Adipocyte (in vitro differentiated cells): ENCODE data around the gene MTOR.

Experiments
- DNase-seq: peaks from one replicate; pipeline ENCODE4 v3.0.0-alpha.2; 2015; ENCODE audit warnings: low read depth
- H3K27me3 ChIP-seq: replicated peaks from 2 replicates; pipeline ENCODE4 v1.7.0; 2013; ENCODE audit warnings: mild to moderate bottlenecking, low read length, moderate library complexity; ENCODE audit not compliant: control insufficient read depth, insufficient read depth
- H3K36me3 ChIP-seq: 2 replicates; pipeline ENCODE4 v1.7.0; 2013; ENCODE audit warnings: low read length, mild to moderate bottlenecking, moderate library complexity; ENCODE audit not compliant: control insufficient read depth, insufficient read depth, severe bottlenecking
- H3K4me1 ChIP-seq: 2 replicates; pipeline ENCODE4 v1.7.0; 2013; ENCODE audit warnings: mild to moderate bottlenecking, low read length, moderate library complexity; ENCODE audit not compliant: control insufficient read depth, insufficient read depth
- H3K4me3 ChIP-seq: 2 replicates; pipeline ENCODE4 v1.7.0; 2013; ENCODE audit warnings: mild to moderate bottlenecking, low read length, moderate library complexity
- H3K9ac ChIP-seq: 2 replicates; pipeline ENCODE4 v1.7.0; 2013; ENCODE audit warnings: mild to moderate bottlenecking, low read length, moderate library complexity
- H3K9me3 ChIP-seq: 2 replicates; pipeline ENCODE4 v1.7.0; 2013; ENCODE audit warnings: mild to moderate bottlenecking, low read length, moderate library complexity; ENCODE audit not compliant: control insufficient read depth

MTOR gene

DNA sequence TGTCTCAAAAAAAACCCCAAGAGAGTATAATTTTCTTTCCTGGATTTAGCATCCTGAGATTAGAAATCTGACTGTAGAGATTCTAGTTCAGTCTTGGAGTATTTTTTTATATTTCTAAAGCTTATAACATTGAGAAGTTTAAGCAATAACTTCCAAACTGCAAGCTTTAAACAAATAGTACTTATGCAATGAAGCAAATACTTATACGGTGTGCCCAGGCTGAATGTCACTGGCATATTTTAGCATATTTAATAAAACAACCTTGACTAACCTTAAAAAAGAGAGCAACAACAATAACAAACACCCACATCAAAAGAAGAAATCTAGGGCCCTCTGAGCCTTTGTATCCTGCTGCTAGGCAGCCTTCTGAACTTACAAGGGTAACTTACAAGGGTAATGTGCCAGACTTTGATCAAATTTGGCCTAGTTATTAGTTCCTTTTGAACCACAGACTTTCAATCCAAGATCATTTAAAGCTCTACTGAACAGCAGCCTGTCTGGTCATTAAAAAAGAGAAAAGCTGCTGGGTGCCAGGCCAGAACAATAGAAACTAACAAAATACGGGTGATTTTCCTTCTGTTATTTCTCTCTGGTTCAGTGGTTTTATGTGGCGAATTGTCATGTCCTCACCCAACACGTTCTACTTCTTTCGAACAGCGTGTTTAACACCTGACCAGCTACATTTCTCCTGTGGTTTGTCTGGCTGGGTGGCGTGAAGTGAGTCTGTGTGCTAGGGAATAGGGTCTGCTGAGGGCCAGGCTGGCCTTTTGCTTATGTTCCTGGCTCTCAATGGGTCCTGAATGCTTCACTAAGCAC is 16.2 kb downstream of the MTOR start:
- no peak for DNase-seq
- Histone ChIP-seq H3K9me3 (no peaks in the 10 kb centered on the region), H3K9ac (no peak overlapping the region), H3K4me3 (no peak overlapping the region), H3K36me3 (peaks cover 70% of the 10 kb centered on the region), H3K4me1 (no peaks in the 10 kb centered on the region), H3K27me3 (no peaks in the 10 kb centered on the region)

DNA sequence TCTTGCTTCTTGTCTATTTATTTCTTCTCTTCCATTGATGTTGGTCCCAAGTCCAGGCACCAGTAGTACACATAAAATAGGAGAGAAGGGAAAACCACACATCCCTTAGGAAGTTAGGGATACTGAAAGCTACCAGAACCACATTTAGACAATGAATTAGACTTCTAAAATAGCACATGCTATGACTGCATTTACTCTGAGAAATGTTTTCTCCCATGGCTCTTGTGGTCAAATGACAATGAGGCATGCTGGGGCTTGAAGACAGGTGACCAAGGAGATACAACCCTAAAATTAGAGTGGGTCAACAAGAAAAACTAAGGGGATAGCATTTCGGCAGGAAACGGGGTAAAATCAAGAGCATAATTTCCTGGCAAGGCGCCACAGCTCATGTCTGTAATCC is 17.1 kb downstream of the MTOR start:
- Histone ChIP-seq H3K4me1 (no peaks in the 10 kb centered on the region), H3K9me3 (no peaks in the 10 kb centered on the region), H3K36me3 (peaks cover 71% of the 10 kb centered on the region), H3K9ac (no peak overlapping the region), H3K4me3 (no peak overlapping the region), H3K27me3 (no peaks in the 10 kb centered on the region)
- no peak for DNase-seq

DNA sequence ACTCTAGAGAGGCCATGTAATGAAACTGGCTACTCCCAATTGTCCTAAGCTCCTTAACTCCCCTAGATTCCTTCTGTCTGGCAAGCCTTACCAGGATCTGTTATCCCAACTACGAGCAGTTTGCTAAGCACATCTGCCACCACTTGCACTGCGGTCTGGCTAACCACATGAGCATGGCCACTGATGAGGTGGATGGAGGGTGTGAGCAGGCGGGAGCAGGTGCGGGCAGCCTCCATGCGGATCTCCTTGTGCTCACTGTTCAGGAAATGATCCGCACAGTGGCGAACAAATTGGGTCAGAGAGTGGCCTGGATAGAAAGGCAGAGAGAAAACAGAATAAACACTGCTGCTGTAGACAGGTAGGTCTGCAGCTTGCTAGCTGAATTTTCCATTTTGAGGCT is 24.0 kb downstream of the MTOR start:
- no peak for DNase-seq

DNA sequence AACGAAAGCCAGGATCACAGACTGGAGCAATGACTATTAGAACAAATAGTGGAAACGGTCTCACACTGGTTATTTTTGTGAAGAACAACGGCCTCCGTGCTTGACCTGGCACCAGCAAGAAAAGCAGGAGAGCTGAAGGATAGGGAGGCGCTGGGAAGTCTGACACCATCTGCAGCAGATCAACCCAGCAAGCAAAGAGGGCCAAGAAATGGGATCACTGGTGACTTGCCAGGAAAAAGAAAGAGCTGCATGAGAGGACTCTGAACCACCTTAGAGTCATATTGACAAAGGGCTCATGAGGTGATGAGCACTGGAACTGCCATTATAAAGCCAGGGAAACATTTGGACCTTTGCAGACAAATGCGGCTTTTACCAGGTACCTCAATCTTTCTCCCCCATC is 25.0 kb downstream of the MTOR start:
- H3K9me3 ChIP-seq, result no peaks in the 10 kb centered on the region
- H3K4me3 ChIP-seq, result no peak overlapping the region
- no peak overlapping the region for H3K9ac ChIP-seq
- no peak for DNase-seq
- H3K4me1 ChIP-seq, result no peaks in the 10 kb centered on the region
- H3K27me3 ChIP-seq, result no peaks in the 10 kb centered on the region
- H3K36me3 ChIP-seq, result peaks cover 88% of the 10 kb centered on the region

More for the DNA sequence above, 24.0 kb downstream of the MTOR start:
- H3K9me3 ChIP-seq, result no peaks in the 10 kb centered on the region
- H3K9ac ChIP-seq, result no peak overlapping the region
- H3K4me1 ChIP-seq, result no peaks in the 10 kb centered on the region
- no peak overlapping the region for H3K4me3 ChIP-seq
- H3K27me3 ChIP-seq, result no peaks in the 10 kb centered on the region
- H3K36me3 ChIP-seq, result peaks cover 88% of the 10 kb centered on the region

DNA sequence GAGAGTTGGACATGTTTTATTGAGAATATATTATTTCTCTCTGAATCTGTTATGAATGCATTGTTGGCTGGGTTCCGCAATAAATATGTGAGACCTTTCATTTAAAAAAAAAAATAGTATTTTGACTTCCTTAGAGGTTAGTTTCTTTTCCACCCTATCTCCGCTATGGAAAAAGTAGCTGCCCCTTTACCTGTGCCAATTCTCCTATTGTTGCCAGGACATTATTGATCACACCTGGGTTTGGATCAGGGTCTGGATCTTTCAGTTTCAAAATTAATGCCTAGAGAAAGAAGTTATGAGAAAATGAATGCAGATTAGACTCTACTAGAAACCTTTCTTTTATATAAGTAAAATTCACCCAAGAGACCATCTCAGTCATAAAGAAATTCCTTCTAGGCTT is 29.1 kb downstream of the MTOR start:
- Histone ChIP-seq H3K4me1 (no peaks in the 10 kb centered on the region), H3K4me3 (no peak overlapping the region), H3K9ac (no peak overlapping the region), H3K9me3 (no peaks in the 10 kb centered on the region), H3K36me3 (peaks cover 96% of the 10 kb centered on the region), H3K27me3 (no peaks in the 10 kb centered on the region)
- DNase-seq, result no peak

DNA sequence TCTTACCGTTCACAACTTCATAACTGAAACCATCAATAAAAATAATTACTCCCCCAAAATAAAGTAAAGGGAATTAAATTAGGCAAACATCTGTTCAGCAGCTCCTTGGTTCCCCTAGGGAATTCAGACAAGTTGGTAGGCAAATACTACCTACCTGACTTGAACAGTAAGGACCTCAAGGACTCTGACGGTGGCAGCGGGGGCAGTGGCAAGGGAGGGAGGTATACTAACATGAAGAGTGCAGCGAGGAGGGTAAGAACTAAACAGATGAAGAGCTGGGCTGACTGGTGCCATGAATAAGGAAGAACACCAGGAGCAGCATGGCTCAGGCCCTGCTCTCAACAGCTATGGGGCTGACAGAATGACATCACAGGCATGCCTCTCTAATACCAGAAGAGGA is 33.1 kb downstream of the MTOR start:
- H3K36me3 ChIP-seq, result peaks cover 82% of the 10 kb centered on the region
- no peak overlapping the region for H3K9ac ChIP-seq
- H3K9me3 ChIP-seq, result no peaks in the 10 kb centered on the region
- no peak overlapping the region for H3K4me3 ChIP-seq
- H3K27me3 ChIP-seq, result no peaks in the 10 kb centered on the region
- no peaks in the 10 kb centered on the region for H3K4me1 ChIP-seq
- DNase-seq, result no peak

DNA sequence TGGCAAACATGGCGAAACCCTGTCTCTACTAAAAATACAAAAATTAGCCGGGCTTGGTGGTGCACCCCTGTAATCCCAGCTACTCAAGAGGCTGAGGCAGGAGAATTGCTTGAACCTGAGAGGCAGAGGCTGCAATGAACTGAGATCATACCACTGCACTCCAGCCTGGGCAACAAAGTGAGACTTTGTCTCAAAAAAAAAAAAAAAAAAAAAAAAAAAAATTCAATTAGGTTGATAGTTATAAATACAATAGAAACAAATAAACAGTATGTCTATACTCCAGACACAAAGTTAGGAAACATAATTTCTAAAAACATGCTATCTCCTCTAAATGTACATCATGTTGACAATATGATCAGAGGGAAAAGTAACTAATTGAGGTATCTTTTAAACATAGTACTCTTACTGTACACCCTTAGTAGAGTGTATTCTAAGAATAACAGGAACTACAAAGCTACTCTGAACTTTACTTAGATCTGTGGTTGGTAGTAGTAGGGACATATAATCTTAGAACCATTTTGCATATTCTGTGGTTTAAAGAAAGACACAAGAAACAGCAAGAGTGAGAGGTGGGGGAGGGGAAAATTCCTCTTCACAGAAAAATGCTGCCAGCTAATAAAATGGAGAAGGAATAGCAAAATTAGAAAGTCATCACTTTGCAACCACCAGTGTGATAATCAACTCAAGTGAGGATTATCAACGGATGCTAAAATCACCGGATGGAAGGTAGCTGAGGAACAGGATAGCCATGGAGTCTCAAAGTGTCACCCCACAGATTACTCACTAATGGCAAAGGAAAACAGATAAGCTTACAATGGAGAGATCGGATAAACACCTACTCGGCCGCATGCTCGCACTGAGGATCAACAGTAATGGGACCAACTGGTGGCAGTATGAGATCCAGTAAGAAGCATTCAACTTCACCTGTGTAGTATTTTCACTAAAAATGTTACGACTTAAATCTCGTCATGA is 35.0 kb downstream of the MTOR start:
- Histone ChIP-seq H3K4me1 (no peaks in the 10 kb centered on the region), H3K9ac (no peak overlapping the region), H3K4me3 (no peak overlapping the region), H3K36me3 (peaks cover 77% of the 10 kb centered on the region), H3K27me3 (no peaks in the 10 kb centered on the region), H3K9me3 (no peaks in the 10 kb centered on the region)
- DNase-seq, result no peak

DNA sequence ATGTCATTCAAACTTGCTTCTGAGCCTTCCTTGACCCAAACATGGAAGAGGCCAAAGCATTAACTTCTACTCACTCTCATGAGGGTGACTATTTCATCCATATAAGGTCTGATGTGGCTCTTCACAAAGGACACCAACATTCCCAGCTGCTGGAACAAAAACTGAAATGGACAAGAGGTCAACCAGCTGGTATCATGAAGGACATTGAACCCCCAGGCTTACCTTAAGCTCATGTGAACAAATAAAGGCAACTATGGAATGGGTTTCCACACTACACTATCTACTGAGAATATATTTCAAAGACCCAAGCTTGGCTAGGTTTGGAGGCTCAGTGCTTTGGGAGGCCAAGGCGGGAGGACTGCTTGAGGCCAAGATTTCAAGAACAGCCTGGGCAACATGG is 46.3 kb downstream of the MTOR start:
- Histone ChIP-seq H3K4me1 (peaks cover 11% of the 10 kb centered on the region), H3K4me3 (no peak overlapping the region), H3K27me3 (no peaks in the 10 kb centered on the region), H3K9me3 (no peaks in the 10 kb centered on the region), H3K9ac (no peak overlapping the region), H3K36me3 (peaks cover 91% of the 10 kb centered on the region)
- no peak for DNase-seq

DNA sequence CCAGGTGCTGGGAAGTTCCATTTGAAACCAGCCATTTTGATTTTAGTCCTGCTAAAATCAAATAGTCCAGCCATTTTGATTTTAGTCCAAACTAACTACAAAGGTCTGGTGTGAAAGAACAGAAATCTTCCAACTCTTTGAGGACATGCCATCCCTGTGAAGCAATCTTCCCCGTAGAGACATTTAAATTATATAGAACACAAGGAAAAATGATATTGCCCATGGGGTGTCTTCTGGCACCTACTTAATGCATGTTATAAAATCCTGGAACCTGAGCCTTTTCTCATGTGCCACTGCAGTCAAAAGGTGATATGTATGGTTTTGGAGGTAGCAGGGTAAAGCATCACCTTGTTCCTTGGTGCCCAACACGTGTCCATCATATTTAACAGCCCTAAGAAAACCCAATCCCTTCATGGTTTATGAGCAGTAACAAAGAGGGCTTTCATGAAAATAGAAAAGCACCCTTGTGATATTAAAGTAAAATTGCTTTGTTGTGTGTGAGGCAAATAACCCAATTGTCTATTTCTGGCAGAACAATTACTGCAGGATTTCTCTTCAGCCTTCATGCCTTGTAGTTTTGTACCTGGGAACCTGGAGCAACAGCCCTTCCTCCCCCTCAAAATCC is 46.9 kb downstream of the MTOR start:
- Histone ChIP-seq H3K4me1 (peaks cover 11% of the 10 kb centered on the region), H3K36me3 (peaks cover 94% of the 10 kb centered on the region)

DNA sequence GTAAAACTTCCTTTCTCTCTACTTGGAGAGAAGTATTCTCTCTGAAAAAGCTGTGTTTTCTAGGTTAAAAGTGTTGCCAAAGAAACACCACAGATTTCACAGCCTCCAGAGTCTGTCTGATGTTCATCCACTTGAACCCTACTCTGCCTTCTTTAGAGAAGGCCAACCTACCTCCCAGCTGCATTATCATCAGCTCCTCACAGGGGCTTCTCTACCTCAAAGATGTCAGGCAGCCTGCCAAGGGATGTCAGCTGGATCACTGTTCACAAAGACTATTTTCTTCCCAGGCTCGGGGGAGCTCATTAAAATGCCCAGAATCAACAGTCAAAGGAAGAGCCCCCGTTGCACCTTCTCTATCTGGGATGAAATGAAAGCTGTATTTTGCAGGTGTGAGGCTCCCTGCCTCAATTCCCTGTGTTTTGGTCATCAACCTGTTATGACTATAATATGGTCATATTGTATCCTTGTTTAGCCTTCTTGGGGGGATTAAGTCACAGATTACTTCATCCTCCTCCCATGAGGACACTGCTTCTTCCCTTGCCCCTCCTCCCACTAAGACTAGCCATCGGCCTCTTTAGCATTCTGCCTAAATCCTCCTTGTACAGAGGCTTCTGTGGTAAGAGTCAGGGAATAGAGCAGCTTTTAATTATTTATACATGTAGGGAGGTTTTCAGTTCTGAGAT is 47.5 kb downstream of the MTOR start:
- no peaks in the 10 kb centered on the region for H3K27me3 ChIP-seq
- no peak overlapping the region for H3K4me3 ChIP-seq
- H3K9me3 ChIP-seq, result no peaks in the 10 kb centered on the region
- DNase-seq, result no peak
- peaks cover 92% of the 10 kb centered on the region for H3K36me3 ChIP-seq
- H3K9ac ChIP-seq, result no peak overlapping the region
- H3K4me1 ChIP-seq, result peaks cover 11% of the 10 kb centered on the region

More for the DNA sequence above, 46.9 kb downstream of the MTOR start:
- Histone ChIP-seq H3K9ac (no peak overlapping the region), H3K27me3 (no peaks in the 10 kb centered on the region), H3K4me3 (no peak overlapping the region), H3K9me3 (no peaks in the 10 kb centered on the region)
- no peak for DNase-seq
